ENCODE measurements around the gene BLTP1. TPM values are rescaled to one million over a fixed set of nuclear protein-coding genes. Genes with fewer than 3 reads are reported as not detected.

BLTP1 gene
- total and polyA plus RNA-seq, 9 of the 15 experiments (the other 6 are each of a cell fraction or from before 2014, with no cell fraction given), result 2.8 to 26.0 (median 13.1) TPM

DNA sequence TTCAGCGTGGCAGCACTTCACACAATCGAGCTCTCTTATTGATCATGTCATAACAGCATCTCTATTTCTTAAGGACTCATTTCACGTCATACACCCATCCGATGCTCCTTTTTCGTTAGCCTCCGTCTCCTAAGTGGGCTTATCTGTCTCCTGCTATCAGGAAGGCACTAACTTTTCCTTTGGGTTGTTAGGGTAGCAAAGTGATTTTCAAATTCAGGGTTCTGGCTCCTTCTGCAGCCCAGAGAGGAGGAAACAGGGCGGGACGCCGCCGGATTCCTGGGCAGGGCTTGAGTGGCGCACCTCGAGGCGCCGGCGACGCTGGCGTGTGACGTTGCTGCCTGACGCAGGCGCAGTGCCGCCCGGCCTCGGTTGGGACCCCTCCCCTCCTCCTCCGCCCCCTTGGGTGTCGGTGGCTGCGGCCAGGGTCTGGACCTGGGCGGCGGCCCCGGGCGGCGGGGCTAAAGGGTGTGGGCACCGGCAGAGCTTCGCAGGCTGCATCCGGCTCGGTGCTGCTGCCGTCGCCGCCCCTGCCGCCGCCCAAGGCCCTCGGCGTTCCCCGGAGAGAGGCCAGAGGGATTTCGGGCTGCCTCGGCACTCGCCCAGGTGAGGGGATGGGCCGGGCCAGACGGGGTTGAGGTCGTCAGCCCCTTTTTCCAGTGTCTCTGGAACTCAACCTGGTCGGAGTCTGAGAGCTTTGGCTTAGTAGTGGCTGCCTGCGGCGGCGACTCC, at the start of gene BLTP1 (continued):
- TF ChIP-seq MCM2 (IDR thresholded peaks at IDR 0.05; ENCODE audit: low read depth) (no peak), PCBP1 (IDR thresholded peaks at IDR 0.05; ENCODE audit: low read depth, low read length, poor library complexity, severe bottlenecking) (no peak), JUND (IDR thresholded peaks at IDR 0.05; ENCODE audit: borderline replicate concordance, low read depth, low read length) (peak; percentile 22; the same call in 1 of the 2 replicates), JUND (tag; IDR thresholded peaks at IDR 0.05; ENCODE audit: borderline replicate concordance, low read depth, low read length) (no peak; the same call in 2 of the 3 replicates), EGR1 (conservative IDR thresholded peaks at IDR 0.05) (peak; percentile 30; the same call in 1 of the 2 replicates), FOXK1 (CRISPR knock-in tag; IDR thresholded peaks at IDR 0.05; ENCODE audit: borderline replicate concordance) (0 out of 2 replicates have a peak, but pooled peaks have one; percentile 46), SAP30 (IDR thresholded peaks at IDR 0.05; ENCODE audit: borderline replicate concordance, insufficient read depth, low read depth, low read length, poor library complexity, severe bottlenecking) (peak; percentile 26), GABPB1 (CRISPR knock-in tag; IDR thresholded peaks at IDR 0.05) (peak; percentile 34; the same call in 1 of the 2 replicates), HDAC1 (IDR thresholded peaks at IDR 0.05) (peak in 1 of 2 experiments; percentile 46; a peak in 1 of 4 replicates), DDX20 (tag; IDR thresholded peaks at IDR 0.05; ENCODE audit: low read depth) (no peak), L3MBTL2 (IDR thresholded peaks at IDR 0.05) (peak; percentile 48; the same call in 1 of the 2 replicates), ZNF551 (CRISPR knock-in tag; IDR thresholded peaks at IDR 0.05) (no peak), ZBTB33 (CRISPR knock-in tag; IDR thresholded peaks at IDR 0.05) (peak; percentile 60; the same call in 1 of the 2 replicates), TRIM24 (IDR thresholded peaks at IDR 0.05) (no peak), PML (IDR thresholded peaks at IDR 0.05; ENCODE audit: low read length) (peak; percentile 67; the same call in 1 of the 2 replicates), CAMTA2 (CRISPR knock-in tag; conservative IDR thresholded peaks at IDR 0.05) (no peak)
- TF ChIP-seq, protein P1, sequence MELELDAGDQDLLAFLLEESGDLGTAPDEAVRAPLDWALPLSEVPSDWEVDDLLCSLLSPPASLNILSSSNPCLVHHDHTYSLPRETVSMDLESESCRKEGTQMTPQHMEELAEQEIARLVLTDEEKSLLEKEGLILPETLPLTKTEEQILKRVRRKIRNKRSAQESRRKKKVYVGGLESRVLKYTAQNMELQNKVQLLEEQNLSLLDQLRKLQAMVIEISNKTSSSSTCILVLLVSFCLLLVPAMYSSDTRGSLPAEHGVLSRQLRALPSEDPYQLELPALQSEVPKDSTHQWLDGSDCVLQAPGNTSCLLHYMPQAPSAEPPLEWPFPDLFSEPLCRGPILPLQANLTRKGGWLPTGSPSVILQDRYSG (tag; conservative IDR thresholded peaks at IDR 0.05; ENCODE audit: low read depth), result no peak
- TF ChIP-seq, protein P2, sequence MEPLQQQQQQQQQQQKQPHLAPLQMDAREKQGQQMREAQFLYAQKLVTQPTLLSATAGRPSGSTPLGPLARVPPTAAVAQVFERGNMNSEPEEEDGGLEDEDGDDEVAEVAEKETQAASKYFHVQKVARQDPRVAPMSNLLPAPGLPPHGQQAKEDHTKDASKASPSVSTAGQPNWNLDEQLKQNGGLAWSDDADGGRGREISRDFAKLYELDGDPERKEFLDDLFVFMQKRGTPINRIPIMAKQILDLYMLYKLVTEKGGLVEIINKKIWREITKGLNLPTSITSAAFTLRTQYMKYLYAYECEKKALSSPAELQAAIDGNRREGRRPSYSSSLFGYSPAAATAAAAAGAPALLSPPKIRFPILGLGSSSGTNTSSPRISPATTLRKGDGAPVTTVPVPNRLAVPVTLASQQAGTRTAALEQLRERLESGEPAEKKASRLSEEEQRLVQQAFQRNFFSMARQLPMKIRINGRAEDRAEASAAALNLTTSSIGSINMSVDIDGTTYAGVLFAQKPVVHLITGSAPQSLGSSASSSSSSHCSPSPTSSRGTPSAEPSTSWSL (CRISPR knock-in tag; IDR thresholded peaks at IDR 0.05; ENCODE audit: borderline replicate concordance), result 0 out of 2 replicates have a peak, but pooled peaks have one; percentile 13
- TF ChIP-seq, protein P3, sequence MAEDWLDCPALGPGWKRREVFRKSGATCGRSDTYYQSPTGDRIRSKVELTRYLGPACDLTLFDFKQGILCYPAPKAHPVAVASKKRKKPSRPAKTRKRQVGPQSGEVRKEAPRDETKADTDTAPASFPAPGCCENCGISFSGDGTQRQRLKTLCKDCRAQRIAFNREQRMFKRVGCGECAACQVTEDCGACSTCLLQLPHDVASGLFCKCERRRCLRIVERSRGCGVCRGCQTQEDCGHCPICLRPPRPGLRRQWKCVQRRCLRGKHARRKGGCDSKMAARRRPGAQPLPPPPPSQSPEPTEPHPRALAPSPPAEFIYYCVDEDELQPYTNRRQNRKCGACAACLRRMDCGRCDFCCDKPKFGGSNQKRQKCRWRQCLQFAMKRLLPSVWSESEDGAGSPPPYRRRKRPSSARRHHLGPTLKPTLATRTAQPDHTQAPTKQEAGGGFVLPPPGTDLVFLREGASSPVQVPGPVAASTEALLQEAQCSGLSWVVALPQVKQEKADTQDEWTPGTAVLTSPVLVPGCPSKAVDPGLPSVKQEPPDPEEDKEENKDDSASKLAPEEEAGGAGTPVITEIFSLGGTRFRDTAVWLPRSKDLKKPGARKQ (CRISPR knock-in tag; IDR thresholded peaks at IDR 0.05), result no peak

Measured in K562 (cell line).